ENCODE data around the gene CFAP161. TPM values are rescaled to one million over a fixed set of nuclear protein-coding genes. Genes with fewer than 3 reads are reported as not detected.

CFAP161 gene
- total RNA-seq, 2 experiments from 2014 or later: not detected

- ChIA-PET CTCF (interaction anchor here (1.4 to 7.9 kb wide), 2 partner anchors 9 to 169 kb away, joined by 3 to 45 read pairs; no protein-coding TSS in a partner anchor), POLR2A (interaction anchor here (0.7 to 1.6 kb wide), 2 partner anchors 96 to 483 kb away, joined by 3 read pairs; no protein-coding TSS in a partner anchor)
- Mint-ChIP-seq H3K4me3 (no peak overlapping the region), H3K27me3 (peaks cover 43% of the 10 kb centered on the region), H3K4me1 (peaks cover 20% of the 10 kb centered on the region), H3K36me3 (ENCODE audit: low read depth) (no peaks in the 10 kb centered on the region), H3K9me3 (no peaks in the 10 kb centered on the region), H3K27ac (no peak overlapping the region)
- DNase-seq: no peak
Observed at GRCh38 chr15:81097116-81097889, 36.8 kb upstream of the CFAP161 start.

- ChIA-PET CTCF (interaction anchor here (7.9 kb wide), 1 partner anchor 168 kb away, joined by 45 read pairs; no protein-coding TSS in a partner anchor), POLR2A (interaction anchor here (1.6 kb wide), 1 partner anchor 97 kb away, joined by 3 read pairs; no protein-coding TSS in a partner anchor)
- Mint-ChIP-seq H3K4me3 (no peak overlapping the region), H3K27me3 (peaks cover 41% of the 10 kb centered on the region), H3K36me3 (ENCODE audit: low read depth) (no peaks in the 10 kb centered on the region), H3K27ac (no peak overlapping the region), H3K9me3 (no peaks in the 10 kb centered on the region), H3K4me1 (peaks cover 20% of the 10 kb centered on the region)
- no peak for DNase-seq
Observed at GRCh38 chr15:81097890-81098280, 36.2 kb upstream of the CFAP161 start.

GRCh38 chr15:81098349-81098748 is 35.7 kb upstream of the CFAP161 start:
- Mint-ChIP-seq H3K4me3 (no peak overlapping the region), H3K36me3 (ENCODE audit: low read depth) (no peaks in the 10 kb centered on the region), H3K27ac (no peak overlapping the region), H3K4me1 (peaks cover 20% of the 10 kb centered on the region), H3K27me3 (peaks cover 39% of the 10 kb centered on the region), H3K9me3 (no peaks in the 10 kb centered on the region)
- CTCF ChIA-PET: interaction anchor here (0.6 to 7.9 kb wide), 3 partner anchors 24 to 168 kb away, joined by 3 to 45 read pairs (median 5); no protein-coding TSS in a partner anchor
- DNase-seq: no peak
- POLR2A ChIA-PET: interaction anchor here (1.6 kb wide), 1 partner anchor 97 kb away, joined by 3 read pairs; no protein-coding TSS in a partner anchor

GRCh38 chr15:81098861-81099651 is 35.0 kb upstream of the CFAP161 start:
- CTCF ChIA-PET: interaction anchor here (0.6 to 7.9 kb wide), 5 partner anchors 13 to 302 kb away, joined by 3 to 45 read pairs (median 3); no protein-coding TSS in a partner anchor
- Mint-ChIP-seq H3K27me3 (peaks cover 40% of the 10 kb centered on the region), H3K4me1 (peaks cover 20% of the 10 kb centered on the region), H3K36me3 (ENCODE audit: low read depth) (no peaks in the 10 kb centered on the region), H3K9me3 (no peaks in the 10 kb centered on the region), H3K4me3 (no peak overlapping the region), H3K27ac (no peak overlapping the region)
- POLR2A ChIA-PET: interaction anchor here (0.9 to 1.6 kb wide), 2 partner anchors 13 to 98 kb away, joined by 3 read pairs; no protein-coding TSS in a partner anchor
- no peak for DNase-seq

- no peak for DNase-seq
- Mint-ChIP-seq H3K9me3 (no peaks in the 10 kb centered on the region), H3K36me3 (ENCODE audit: low read depth) (no peaks in the 10 kb centered on the region), H3K4me1 (peaks cover 29% of the 10 kb centered on the region), H3K27me3 (peaks cover 43% of the 10 kb centered on the region), H3K4me3 (no peak overlapping the region), H3K27ac (no peak overlapping the region)
- ChIA-PET CTCF (interaction anchor here (7.9 kb wide), 1 partner anchor 164 kb away, joined by 45 read pairs; no protein-coding TSS in a partner anchor), POLR2A (no interaction called here)
Observed at GRCh38 chr15:81101894-81102815, 31.9 kb upstream of the CFAP161 start.

GRCh38 chr15:81103857-81104256 is 30.2 kb upstream of the CFAP161 start:
- CTCF ChIA-PET: interaction anchor here (1.0 to 11.5 kb wide), 3 partner anchors 8 to 162 kb away, joined by 3 to 296 read pairs (median 4); no protein-coding TSS in a partner anchor
- no peak overlapping the region for H3K4me3 Mint-ChIP-seq
- peaks cover 19% of the 10 kb centered on the region for H3K4me1 Mint-ChIP-seq
- no peaks in the 10 kb centered on the region for H3K9me3 Mint-ChIP-seq
- no peak for DNase-seq
- no peak overlapping the region for H3K27ac Mint-ChIP-seq
- H3K36me3 Mint-ChIP-seq (ENCODE audit: low read depth): no peaks in the 10 kb centered on the region
- H3K27me3 Mint-ChIP-seq: peaks cover 28% of the 10 kb centered on the region
- POLR2A ChIA-PET: interaction anchor here (2.8 kb wide), 1 partner anchor 103 kb away, joined by 7 read pairs; the partner anchor contains the start of gene TLNRD1

GRCh38 chr15:81105545-81105944 is 28.5 kb upstream of the CFAP161 start:
- Mint-ChIP-seq H3K36me3 (ENCODE audit: low read depth) (no peaks in the 10 kb centered on the region), H3K27me3 (peaks cover 33% of the 10 kb centered on the region), H3K9me3 (no peaks in the 10 kb centered on the region), H3K4me3 (no peak overlapping the region), H3K27ac (no peak overlapping the region), H3K4me1 (peaks cover 9% of the 10 kb centered on the region)
- no peak for DNase-seq
- CTCF ChIA-PET: interaction anchor here (0.7 to 11.5 kb wide), 8 partner anchors 50 to 160 kb away, joined by 3 to 296 read pairs (median 6); no protein-coding TSS in a partner anchor
- POLR2A ChIA-PET: interaction anchor here (1.1 to 2.8 kb wide), 3 partner anchors 104 to 161 kb away, joined by 4 to 7 read pairs (median 4); partner anchors contain the start of gene TLNRD1

GRCh38 chr15:81106560-81106959 is 27.5 kb upstream of the CFAP161 start:
- Mint-ChIP-seq H3K9me3 (no peaks in the 10 kb centered on the region), H3K27me3 (peaks cover 42% of the 10 kb centered on the region), H3K4me3 (no peak overlapping the region), H3K4me1 (peaks cover 13% of the 10 kb centered on the region), H3K36me3 (ENCODE audit: low read depth) (no peaks in the 10 kb centered on the region), H3K27ac (no peak overlapping the region)
- CTCF ChIA-PET: interaction anchor here (1.0 to 11.5 kb wide), 11 partner anchors 9 to 159 kb away, joined by 3 to 296 read pairs (median 5); no protein-coding TSS in a partner anchor
- POLR2A ChIA-PET: interaction anchor here (1.0 to 1.3 kb wide), 2 partner anchors 106 to 159 kb away, joined by 4 to 8 read pairs; partner anchors contain the start of gene TLNRD1
- peak; percentile 56 for DNase-seq

- Mint-ChIP-seq H3K9me3 (no peaks in the 10 kb centered on the region), H3K4me3 (no peak overlapping the region), H3K4me1 (peaks cover 15% of the 10 kb centered on the region), H3K27ac (no peak overlapping the region), H3K27me3 (peaks cover 45% of the 10 kb centered on the region), H3K36me3 (ENCODE audit: low read depth) (no peaks in the 10 kb centered on the region)
- POLR2A ChIA-PET: interaction anchor here (2.0 kb wide), 1 partner anchor 158 kb away, joined by 8 read pairs; no protein-coding TSS in a partner anchor
- CTCF ChIA-PET: interaction anchor here (0.7 to 11.5 kb wide), 21 partner anchors 11 to 303 kb away, joined by 3 to 296 read pairs (median 4); partner anchors contain the start of gene TLNRD1
- DNase-seq: no peak
Observed at GRCh38 chr15:81107889-81108288, 26.2 kb upstream of the CFAP161 start.

GRCh38 chr15:81108427-81108826 is 25.6 kb upstream of the CFAP161 start:
- H3K36me3 Mint-ChIP-seq (ENCODE audit: low read depth): no peaks in the 10 kb centered on the region
- H3K9me3 Mint-ChIP-seq: no peaks in the 10 kb centered on the region
- H3K4me1 Mint-ChIP-seq: peaks cover 15% of the 10 kb centered on the region
- POLR2A ChIA-PET: interaction anchor here (2.0 kb wide), 1 partner anchor 158 kb away, joined by 8 read pairs; no protein-coding TSS in a partner anchor
- H3K27ac Mint-ChIP-seq: no peak overlapping the region
- peaks cover 50% of the 10 kb centered on the region for H3K27me3 Mint-ChIP-seq
- H3K4me3 Mint-ChIP-seq: no peak overlapping the region
- no peak for DNase-seq
- CTCF ChIA-PET: interaction anchor here (0.6 to 11.5 kb wide), 19 partner anchors 11 to 302 kb away, joined by 3 to 296 read pairs (median 3); partner anchors contain the start of gene TLNRD1

- Mint-ChIP-seq H3K4me3 (no peak overlapping the region), H3K27ac (no peak overlapping the region), H3K27me3 (peaks cover 50% of the 10 kb centered on the region), H3K9me3 (no peaks in the 10 kb centered on the region), H3K36me3 (ENCODE audit: low read depth) (no peaks in the 10 kb centered on the region), H3K4me1 (peaks cover 13% of the 10 kb centered on the region)
- ChIA-PET CTCF (interaction anchor here (11.5 kb wide), 1 partner anchor 155 kb away, joined by 296 read pairs; no protein-coding TSS in a partner anchor), POLR2A (no interaction called here)
- DNase-seq: no peak
Observed at GRCh38 chr15:81111018-81111417, 23.1 kb upstream of the CFAP161 start.
